SK-N-SH (cell line): ENCODE results near the gene RAB17. TPM values are rescaled to one million over a fixed set of nuclear protein-coding genes. Genes with fewer than 3 reads are reported as not detected.

ENCODE experiments used
- CTCF ChIA-PET: fragments of 300-600, 350-600 bp; formaldehyde crosslinking; extraction: SDS; loops from one replicate; lab custom pipeline; 2021; lab: Yijun Ruan, JAX
- POLR2A ChIA-PET: fragments of 350-600 bp; sonication (Branson Sonifier 250); formaldehyde crosslinking; extraction: SDS; loops from one replicate; lab custom pipeline; 2020; ENCODE audit warnings: antibody characterized with exemption, inconsistent platforms; lab: Yijun Ruan, JAX
- DNase-seq: peaks from one replicate; pipeline ENCODE4 v3.0.0; 2012
- H2AFZ ChIP-seq: fragments of 200-600 bp; sonication (generic); 2 replicates; pipeline ENCODE4 v1.8.1; 2016; ENCODE audit warnings: antibody characterized with exemption, mild to moderate bottlenecking, low read depth
- H3F3A ChIP-seq: fragments of 200-600 bp; sonication (generic); replicated peaks from 2 replicates; pipeline ENCODE3; 2016; ENCODE audit warnings: antibody characterized with exemption, mild to moderate bottlenecking; ENCODE audit not compliant: insufficient read depth
- H3K27ac ChIP-seq, 2 experiments: fragments of 200-500 bp in 1 of 2; fragments of 200-600 bp in 1 of 2; sonication (Bioruptor generic) in 1 of 2; sonication (generic), shearing (Covaris generic) in 1 of 2; 2 replicates each; pipeline versions ENCODE4 v1.5.1 to v1.6.1; 2014 to 2016; ENCODE audit warnings: low read depth in 2 of 2, inconsistent platforms in 1 of 2, low read length in 1 of 2, mild to moderate bottlenecking in 1 of 2, mixed read lengths in 1 of 2
- H3K27me3 ChIP-seq: fragments of 200-600 bp; sonication (generic), shearing (Covaris generic); 2 replicates; pipeline ENCODE4 v1.6.1; 2016; ENCODE audit warnings: mixed run types; ENCODE audit not compliant: insufficient read depth
- H3K36me3 ChIP-seq, 2 experiments: fragments of 200-500 bp in 1 of 2; fragments of 200-600 bp in 1 of 2; sonication (Bioruptor generic) in 1 of 2; sonication (generic) in 1 of 2; replicated peaks in 1 of 2; 2 replicates each; pipeline versions ENCODE3 to v1.5.1; 2014 to 2016; ENCODE audit warnings: low read length in 1 of 2, mild to moderate bottlenecking in 1 of 2; ENCODE audit not compliant: insufficient read depth in 2 of 2, control insufficient read depth in 1 of 2
- H3K4me1 ChIP-seq, 2 experiments: fragments of 200-500 bp in 1 of 2; fragments of 200-600 bp in 1 of 2; sonication (Bioruptor generic) in 1 of 2; sonication (generic), shearing (Covaris generic) in 1 of 2; 2 replicates each; pipeline versions ENCODE4 v1.5.1 to v1.6.1; 2014 to 2016; ENCODE audit warnings: low read depth in 1 of 2, low read length in 1 of 2, mixed run types in 1 of 2; ENCODE audit not compliant: insufficient read depth in 2 of 2, control insufficient read depth in 1 of 2
- H3K4me2 ChIP-seq: fragments of 200-600 bp; sonication (generic), shearing (Covaris generic); 2 replicates; pipeline ENCODE4 v1.6.1; 2017; ENCODE audit warnings: mixed run types
- H3K4me3 ChIP-seq, 2 experiments: fragments of 200-500 bp in 1 of 2; fragments of 200-600 bp in 1 of 2; sonication (Bioruptor generic) in 1 of 2; sonication (generic), shearing (Covaris generic) in 1 of 2; 2 replicates each; pipeline versions ENCODE4 v1.5.1 to v1.8.1; 2014 to 2016; ENCODE audit warnings: low read depth in 2 of 2, inconsistent platforms in 1 of 2, low read length in 1 of 2, mild to moderate bottlenecking in 1 of 2, mixed read lengths in 1 of 2, moderate library complexity in 1 of 2
- H3K79me2 ChIP-seq: fragments of 200-600 bp; sonication (generic); 2 replicates; pipeline ENCODE4 v1.8.1; 2017; ENCODE audit warnings: mild to moderate bottlenecking; ENCODE audit not compliant: insufficient read depth
- H3K9ac ChIP-seq: fragments of 200-600 bp; sonication (generic); 2 replicates; pipeline ENCODE4 v1.6.1; 2017; ENCODE audit warnings: mixed run types
- H3K9me2 ChIP-seq: fragments of 200-600 bp; sonication (generic); 2 replicates; pipeline ENCODE4 v1.6.1; 2017; ENCODE audit warnings: mixed run types
- H3K9me3 ChIP-seq: fragments of 200-600 bp; sonication (generic); 2 replicates; pipeline ENCODE4 v1.6.1; 2017; ENCODE audit warnings: mixed run types, mild to moderate bottlenecking, moderate library complexity
- H4K20me1 ChIP-seq: fragments of 200-600 bp; sonication (generic); 2 replicates; pipeline ENCODE4 v1.6.1; 2017; ENCODE audit warnings: mild to moderate bottlenecking, mixed run types; ENCODE audit not compliant: insufficient read depth
- GATA2 ChIP-seq: sonication (generic); formaldehyde crosslinking; IDR thresholded peaks from 2 replicates; pipeline ENCODE4 v1.5.0; 2020; ENCODE audit warnings: mild to moderate bottlenecking, missing genetic modification reagents
- NFIC ChIP-seq: IDR thresholded peaks from 2 replicates; pipeline ENCODE4 v1.4.0; 2012; ENCODE audit warnings: borderline replicate concordance
- SIN3A ChIP-seq: IDR thresholded peaks from 2 replicates; pipeline ENCODE4 v1.6.1; 2012; ENCODE audit warnings: low read depth, mild to moderate bottlenecking, low read length, moderate library complexity, borderline replicate concordance
- WGBS: methylation state at CpG from one replicate; pipeline ENCODE4 v1.1.6; 2017; ENCODE audit warnings: low lambda C conversion rate; 5-methylcytosine and 5-hydroxymethylcytosine counted together
- polyA plus RNA-seq, 3 experiments: library from polyadenylated mRNA; depleted of rRNA; stranded (reverse); fragments of >200 nt; gene quantifications; 2 replicates each; pipeline ENCODE4 v1.2.3, GENCODE V29; 2012
- TF ChIP-seq, protein P1 (sequence below): IDR thresholded peaks from 2 replicates; pipeline ENCODE4 v1.4.0; 2012; ENCODE audit warnings: low read depth, borderline replicate concordance
- TF ChIP-seq, protein P2 (sequence below): IDR thresholded peaks from 2 replicates; pipeline ENCODE4 v1.4.0; 2012; ENCODE audit warnings: low read depth

Gene RAB17, protein sequence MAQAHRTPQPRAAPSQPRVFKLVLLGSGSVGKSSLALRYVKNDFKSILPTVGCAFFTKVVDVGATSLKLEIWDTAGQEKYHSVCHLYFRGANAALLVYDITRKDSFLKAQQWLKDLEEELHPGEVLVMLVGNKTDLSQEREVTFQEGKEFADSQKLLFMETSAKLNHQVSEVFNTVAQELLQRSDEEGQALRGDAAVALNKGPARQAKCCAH
- 0.10 and 0.19 TPM in 2 replicates for polyA plus RNA-seq (2012; rRNA removed)
- 0.06 and 0.18 TPM in 2 replicates for polyA plus RNA-seq (2012; cell fraction: cytosol; rRNA removed)
- polyA plus RNA-seq (2012; cell fraction: nucleus; rRNA removed), result 0.75 and 1.1 TPM in 2 replicates

DNA sequence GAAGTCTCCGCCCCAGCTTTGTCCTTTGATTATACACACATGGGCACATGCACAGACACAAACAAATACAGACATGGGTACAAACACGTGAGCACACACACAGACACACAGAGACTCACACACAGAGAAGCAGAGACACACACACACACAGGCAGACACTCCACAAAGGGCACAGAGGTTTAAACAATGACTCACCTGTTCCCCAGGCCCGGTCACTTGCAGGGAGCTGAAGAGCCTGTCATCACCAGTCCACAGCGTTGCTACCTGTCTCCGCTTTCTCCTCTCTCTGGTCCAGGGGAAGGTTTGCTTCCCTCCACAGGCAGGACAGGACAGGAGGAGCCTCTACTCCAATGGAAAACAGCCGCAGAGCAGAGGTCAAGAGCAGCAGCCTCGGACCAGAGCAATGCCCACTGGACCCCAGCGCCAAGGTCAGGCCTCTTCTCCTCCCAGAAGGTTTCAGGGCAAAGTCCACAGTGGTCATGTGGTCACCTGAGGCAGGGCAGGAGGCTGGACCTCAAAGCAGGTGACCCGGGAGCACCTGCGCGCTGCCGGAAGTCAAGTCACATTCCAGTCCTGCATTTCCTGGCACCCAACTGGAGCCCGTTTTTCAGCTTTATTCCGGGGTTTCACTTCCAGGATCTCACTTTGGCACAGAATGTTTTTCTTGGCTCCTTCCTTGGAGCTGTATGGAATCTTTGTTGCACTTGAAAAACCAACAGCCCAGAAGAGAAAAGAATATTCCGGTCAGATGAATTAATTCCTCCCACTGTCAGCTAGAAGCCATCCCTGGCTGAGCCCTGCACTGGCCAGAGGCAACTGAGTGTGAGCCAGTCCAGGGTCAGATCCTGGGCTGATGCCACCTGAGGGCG is at the start of gene RAB17:
Gene RAB17, minus strand, starts transcription at position 463 of the 869 bp plus-strand sequence. CDS start 4,580 bp downstream, outside the sequence.
- H3K4me2 ChIP-seq, result no peak within 1 kb of the TSS

DNA sequence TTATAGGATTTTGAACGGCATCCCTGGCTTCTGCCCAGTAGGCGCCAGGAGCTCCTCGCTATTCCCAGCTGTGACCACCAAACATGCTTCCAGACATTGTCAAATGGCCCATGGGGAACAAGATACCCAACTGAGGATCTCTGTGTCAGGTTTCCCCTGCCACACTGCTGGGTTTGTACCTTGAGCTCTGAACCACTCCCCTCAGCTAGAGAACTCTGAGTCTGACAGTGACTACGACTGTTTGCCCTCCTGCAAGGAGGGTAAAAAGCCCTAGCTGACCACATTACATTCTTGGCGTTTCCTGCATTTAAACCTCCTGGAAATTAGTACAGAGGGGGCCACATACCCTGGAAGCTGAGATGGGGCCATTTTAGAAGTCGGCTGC is 49.3 kb upstream of the RAB17 start:
- H3K4me2 ChIP-seq, result peak overlapping the region; percentile 20; the same call in 1 of the 2 replicates
- H3K4me1 ChIP-seq, result no peaks in the 10 kb centered on the region; a peak in 1 of 4 replicates
- peaks cover 6 to 11% of the 10 kb centered on the region in 2 experiments for H3K36me3 ChIP-seq
- TF ChIP-seq, protein P1, sequence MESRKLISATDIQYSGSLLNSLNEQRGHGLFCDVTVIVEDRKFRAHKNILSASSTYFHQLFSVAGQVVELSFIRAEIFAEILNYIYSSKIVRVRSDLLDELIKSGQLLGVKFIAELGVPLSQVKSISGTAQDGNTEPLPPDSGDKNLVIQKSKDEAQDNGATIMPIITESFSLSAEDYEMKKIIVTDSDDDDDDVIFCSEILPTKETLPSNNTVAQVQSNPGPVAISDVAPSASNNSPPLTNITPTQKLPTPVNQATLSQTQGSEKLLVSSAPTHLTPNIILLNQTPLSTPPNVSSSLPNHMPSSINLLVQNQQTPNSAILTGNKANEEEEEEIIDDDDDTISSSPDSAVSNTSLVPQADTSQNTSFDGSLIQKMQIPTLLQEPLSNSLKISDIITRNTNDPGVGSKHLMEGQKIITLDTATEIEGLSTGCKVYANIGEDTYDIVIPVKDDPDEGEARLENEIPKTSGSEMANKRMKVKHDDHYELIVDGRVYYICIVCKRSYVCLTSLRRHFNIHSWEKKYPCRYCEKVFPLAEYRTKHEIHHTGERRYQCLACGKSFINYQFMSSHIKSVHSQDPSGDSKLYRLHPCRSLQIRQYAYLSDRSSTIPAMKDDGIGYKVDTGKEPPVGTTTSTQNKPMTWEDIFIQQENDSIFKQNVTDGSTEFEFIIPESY, result no peak
- no peak for TF ChIP-seq SIN3A
- TF ChIP-seq, all 33 proteins: peak for 0
- Histone ChIP-seq H3K27ac (no peak overlapping the region), H3K9me3 (0 out of 2 replicates have a peak, but pooled peaks cover 4% of the 10 kb centered on the region), H3K9me2 (no peaks in the 10 kb centered on the region), H3K9ac (no peak overlapping the region), H4K20me1 (no peaks in the 10 kb centered on the region), H3K4me3 (no peak overlapping the region), H3K79me2 (peaks cover 93% of the 10 kb centered on the region), H3F3A (peaks cover 3% of the 10 kb centered on the region), H3K27me3 (no peaks in the 10 kb centered on the region; the same call in 1 of the 2 replicates), H2AFZ (no peak overlapping the region)
- DNase-seq, result no peak
- ChIA-PET POLR2A (interaction anchor here (0.9 kb wide), 1 partner anchor 11 kb away, joined by 3 read pairs; no protein-coding TSS in a partner anchor), CTCF (interaction anchor here (0.8 to 2.1 kb wide), 6 partner anchors 11 to 127 kb away, joined by 3 to 6 read pairs (median 3); no protein-coding TSS in a partner anchor)
- WGBS, result 91% methylated on average over 6 of the region's 6 CpGs

More for the DNA sequence above, at the start of gene RAB17:
- no peaks in the 10 kb centered on the region for H3K79me2 ChIP-seq
- ChIA-PET CTCF (interaction anchor here (1.2 kb wide), 1 partner anchor 83 kb away, joined by 5 read pairs; no protein-coding TSS in a partner anchor), POLR2A (no interaction called here)
- no peaks in the 10 kb centered on the region for H3K36me3 ChIP-seq
- no peaks in the 10 kb centered on the region for H3K27me3 ChIP-seq
- TF ChIP-seq NFIC (no peak), GATA2 (CRISPR knock-in tag) (no peak)
- TF ChIP-seq, protein P2, sequence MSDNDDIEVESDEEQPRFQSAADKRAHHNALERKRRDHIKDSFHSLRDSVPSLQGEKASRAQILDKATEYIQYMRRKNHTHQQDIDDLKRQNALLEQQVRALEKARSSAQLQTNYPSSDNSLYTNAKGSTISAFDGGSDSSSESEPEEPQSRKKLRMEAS, result no peak
- DNase-seq, result no peak
- H2AFZ ChIP-seq, result no peak within 1 kb of the TSS
- H3K9ac ChIP-seq, result no peak within 1 kb of the TSS
- no peak within 1 kb of the TSS for H3K27ac ChIP-seq
- H3F3A ChIP-seq, result peaks cover 3% of the 10 kb centered on the region
- no peak within 1 kb of the TSS for H3K4me3 ChIP-seq
- no peaks in the 10 kb centered on the region for H3K9me2 ChIP-seq
- H4K20me1 ChIP-seq, result no peaks in the 10 kb centered on the region
- 65% methylated on average over 11 of the region's 16 CpGs for WGBS
- no peaks in the 10 kb centered on the region for H3K9me3 ChIP-seq
- H3K4me1 ChIP-seq, result peaks cover 3 to 8% of the 10 kb centered on the region in 2 experiments; a peak in 1 of 4 replicates
